ENCODE results near the gene TBC1D1.

The TBC1D1 gene

GRCh38 chr4:38002451-38003071 lies 111.7 kb downstream of the TBC1D1 start:
- no peak for DNase-seq (ENCODE audit: extremely low read depth, low read depth)
- TF ChIP-seq CTCF (IDR thresholded peaks at IDR 0.05; ENCODE audit: low read depth, low read length, missing control alignments), result no peak
- no peak overlapping the region for H3K4me3 ChIP-seq (replicated peaks; ENCODE audit: low read depth, low read length)

GRCh38 chr4:38003102-38003501 lies 112.2 kb downstream of the TBC1D1 start:
- TF ChIP-seq CTCF (IDR thresholded peaks at IDR 0.05; ENCODE audit: low read depth, low read length, missing control alignments), result no peak
- DNase-seq (ENCODE audit: extremely low read depth, low read depth), result no peak
- H3K4me3 ChIP-seq (replicated peaks; ENCODE audit: low read depth, low read length), result no peak overlapping the region

GRCh38 chr4:38003628-38004027 lies 112.7 kb downstream of the TBC1D1 start:
- no peak for DNase-seq (ENCODE audit: extremely low read depth, low read depth)
- H3K4me3 ChIP-seq (replicated peaks; ENCODE audit: low read depth, low read length), result no peak overlapping the region
- TF ChIP-seq CTCF (IDR thresholded peaks at IDR 0.05; ENCODE audit: low read depth, low read length, missing control alignments), result no peak

GRCh38 chr4:38004062-38004461 lies 113.2 kb downstream of the TBC1D1 start:
- no peak for DNase-seq (ENCODE audit: extremely low read depth, low read depth)
- TF ChIP-seq CTCF (IDR thresholded peaks at IDR 0.05; ENCODE audit: low read depth, low read length, missing control alignments), result no peak
- H3K4me3 ChIP-seq (replicated peaks; ENCODE audit: low read depth, low read length), result no peak overlapping the region

GRCh38 chr4:38004887-38005286 lies 114.0 kb downstream of the TBC1D1 start:
- DNase-seq (ENCODE audit: extremely low read depth, low read depth), result no peak
- H3K4me3 ChIP-seq (replicated peaks; ENCODE audit: low read depth, low read length), result no peak overlapping the region
- no peak for TF ChIP-seq CTCF (IDR thresholded peaks at IDR 0.05; ENCODE audit: low read depth, low read length, missing control alignments)

GRCh38 chr4:38005637-38006036 lies 114.8 kb downstream of the TBC1D1 start:
- no peak for TF ChIP-seq CTCF (IDR thresholded peaks at IDR 0.05; ENCODE audit: low read depth, low read length, missing control alignments)
- no peak for DNase-seq (ENCODE audit: extremely low read depth, low read depth)
- H3K4me3 ChIP-seq (replicated peaks; ENCODE audit: low read depth, low read length), result no peak overlapping the region

- no peak for DNase-seq (ENCODE audit: extremely low read depth, low read depth)
- no peak for TF ChIP-seq CTCF (IDR thresholded peaks at IDR 0.05; ENCODE audit: low read depth, low read length, missing control alignments)
- no peak overlapping the region for H3K4me3 ChIP-seq (replicated peaks; ENCODE audit: low read depth, low read length)
Observed at GRCh38 chr4:38007645-38008044, 116.8 kb downstream of the TBC1D1 start.
